AML-193 (cell line): ENCODE data around the gene NACC1.

Source experiments
- DNase-seq, 2 experiments: peaks; one replicate each; lab custom pipeline; 2025; lab: John Stamatoyannopoulos, UW

NACC1 gene

GRCh38 chr19:13087795-13088537 lies 30.1 kb upstream of the NACC1 start:
- no peak for DNase-seq

GRCh38 chr19:13089139-13089856 lies 28.8 kb upstream of the NACC1 start:
- DNase-seq = peak in 1 of 2 experiments; percentile 5

GRCh38 chr19:13089857-13090507 lies 28.1 kb upstream of the NACC1 start:
- no peak for DNase-seq

- no peak for DNase-seq
These were observed 27.4 kb upstream of the NACC1 start for GRCh38 chr19:13090511-13091231.

DNA sequence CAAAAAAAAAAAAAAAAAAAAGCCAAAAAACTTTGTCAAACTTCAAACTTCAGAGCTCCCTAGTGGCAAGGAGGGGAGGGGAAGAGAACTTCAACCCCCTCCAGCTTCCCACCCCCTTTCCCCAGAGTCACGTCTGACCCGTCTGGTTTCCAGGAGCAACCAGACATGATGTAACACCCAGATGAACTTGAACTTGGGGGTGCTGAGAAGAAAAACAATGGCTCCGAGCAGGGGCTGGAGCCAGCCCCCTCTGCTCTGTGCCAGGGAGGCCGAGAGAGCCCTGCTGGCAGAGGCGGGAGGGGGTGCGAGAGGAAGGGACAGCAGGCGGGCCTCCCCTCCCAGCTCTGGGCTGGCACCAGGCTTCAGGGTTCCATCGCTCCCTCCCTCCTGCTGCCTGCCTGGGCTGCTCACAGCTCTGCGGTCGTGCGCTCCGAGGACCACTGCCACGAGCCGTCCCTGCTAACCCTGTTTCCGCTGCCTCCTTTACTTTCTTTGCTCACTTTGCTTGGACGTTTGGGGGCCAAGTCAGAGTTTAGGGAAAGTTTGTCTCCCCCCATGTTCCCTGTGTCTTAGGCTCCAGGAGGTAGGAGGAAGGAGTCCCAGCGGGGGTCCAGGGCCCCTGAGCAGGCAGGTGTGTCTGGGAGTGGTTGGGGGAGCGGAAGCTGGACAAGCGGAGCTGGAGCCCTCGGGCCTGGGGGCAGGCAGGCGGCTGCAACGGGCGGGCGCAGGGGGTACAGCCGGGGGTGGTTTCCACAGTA lies 26.5 kb upstream of the NACC1 start:
- no peak for DNase-seq

GRCh38 chr19:13092158-13092543 lies 25.9 kb upstream of the NACC1 start:
- DNase-seq = no peak

GRCh38 chr19:13092606-13093235 lies 25.3 kb upstream of the NACC1 start:
- no peak for DNase-seq

DNA sequence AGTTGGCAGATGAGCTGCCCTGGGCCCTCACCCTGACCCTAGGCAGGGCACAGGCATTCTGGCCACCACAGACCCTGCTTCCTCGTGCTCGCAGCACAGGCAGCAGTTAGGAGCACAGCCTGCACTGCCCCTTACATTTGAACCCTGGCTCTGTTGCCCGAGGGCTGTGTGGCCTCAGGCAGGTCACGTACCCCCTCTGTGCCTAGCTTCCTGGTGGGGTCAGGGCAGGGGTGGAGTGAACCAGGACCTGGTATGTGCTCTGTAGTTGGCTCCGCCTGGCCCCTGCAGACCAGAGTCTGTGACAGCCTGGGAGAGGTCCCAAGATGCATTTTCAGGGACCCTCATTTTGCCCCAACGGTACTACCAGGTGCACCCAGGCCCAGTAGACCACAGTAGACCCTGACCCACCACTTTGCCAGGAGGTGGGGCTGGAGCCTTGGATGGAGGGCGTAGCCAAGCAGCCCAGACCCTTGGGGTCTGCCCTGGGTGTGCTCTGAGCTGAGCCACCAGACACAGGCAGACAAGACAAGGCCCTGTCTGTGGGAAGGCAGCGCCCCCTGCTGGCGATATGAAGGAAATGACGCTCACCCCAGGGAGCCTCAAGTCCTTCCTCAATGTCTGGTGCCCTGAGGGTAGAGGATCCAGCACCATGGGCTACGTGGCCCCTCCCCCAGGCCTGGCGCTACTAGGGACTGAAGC lies 24.5 kb upstream of the NACC1 start:
- peak; percentile 75 to 81 for DNase-seq

DNA sequence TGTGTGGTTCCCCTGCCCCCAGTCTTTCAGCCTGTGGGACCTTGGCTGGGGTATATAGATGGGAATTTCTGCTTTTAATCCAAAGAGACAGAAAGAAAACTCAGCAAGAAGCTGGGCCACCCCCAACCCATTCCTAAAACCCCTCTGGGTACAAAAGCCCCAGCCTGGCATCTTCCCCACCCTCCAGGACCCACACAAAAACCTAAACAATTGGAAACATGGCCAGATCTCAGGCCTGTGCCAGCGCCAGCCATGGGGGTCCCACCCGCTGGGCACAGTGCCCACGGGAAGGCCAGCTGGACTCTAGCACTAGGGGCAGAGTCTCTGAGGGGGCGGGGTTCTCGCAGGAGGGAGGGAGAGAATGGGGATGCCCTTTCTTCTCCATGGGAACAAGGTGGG lies 24.0 kb upstream of the NACC1 start:
- DNase-seq = no peak

GRCh38 chr19:13094771-13095392 lies 23.2 kb upstream of the NACC1 start:
- no peak for DNase-seq

DNA sequence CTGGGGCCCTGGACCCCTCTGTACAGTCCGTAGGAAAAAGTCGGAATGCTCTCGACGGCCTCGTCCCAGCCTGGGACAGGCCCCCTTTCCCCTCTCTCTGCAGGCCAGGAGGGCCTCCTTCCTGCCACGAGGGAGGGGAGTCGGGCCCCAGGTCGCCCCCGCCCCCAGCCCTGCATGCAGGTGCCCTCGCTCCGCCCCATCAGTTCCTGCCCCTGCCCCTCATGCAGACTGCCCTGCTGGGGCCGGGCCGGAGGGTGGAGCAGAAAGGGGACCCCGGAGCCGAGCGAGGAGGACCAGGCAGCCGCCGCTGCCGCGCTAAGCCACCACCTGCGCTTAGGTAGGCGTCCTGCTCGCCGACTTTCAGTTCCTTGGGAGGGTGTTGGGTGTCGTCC lies 22.7 kb upstream of the NACC1 start:
- no peak for DNase-seq

DNA sequence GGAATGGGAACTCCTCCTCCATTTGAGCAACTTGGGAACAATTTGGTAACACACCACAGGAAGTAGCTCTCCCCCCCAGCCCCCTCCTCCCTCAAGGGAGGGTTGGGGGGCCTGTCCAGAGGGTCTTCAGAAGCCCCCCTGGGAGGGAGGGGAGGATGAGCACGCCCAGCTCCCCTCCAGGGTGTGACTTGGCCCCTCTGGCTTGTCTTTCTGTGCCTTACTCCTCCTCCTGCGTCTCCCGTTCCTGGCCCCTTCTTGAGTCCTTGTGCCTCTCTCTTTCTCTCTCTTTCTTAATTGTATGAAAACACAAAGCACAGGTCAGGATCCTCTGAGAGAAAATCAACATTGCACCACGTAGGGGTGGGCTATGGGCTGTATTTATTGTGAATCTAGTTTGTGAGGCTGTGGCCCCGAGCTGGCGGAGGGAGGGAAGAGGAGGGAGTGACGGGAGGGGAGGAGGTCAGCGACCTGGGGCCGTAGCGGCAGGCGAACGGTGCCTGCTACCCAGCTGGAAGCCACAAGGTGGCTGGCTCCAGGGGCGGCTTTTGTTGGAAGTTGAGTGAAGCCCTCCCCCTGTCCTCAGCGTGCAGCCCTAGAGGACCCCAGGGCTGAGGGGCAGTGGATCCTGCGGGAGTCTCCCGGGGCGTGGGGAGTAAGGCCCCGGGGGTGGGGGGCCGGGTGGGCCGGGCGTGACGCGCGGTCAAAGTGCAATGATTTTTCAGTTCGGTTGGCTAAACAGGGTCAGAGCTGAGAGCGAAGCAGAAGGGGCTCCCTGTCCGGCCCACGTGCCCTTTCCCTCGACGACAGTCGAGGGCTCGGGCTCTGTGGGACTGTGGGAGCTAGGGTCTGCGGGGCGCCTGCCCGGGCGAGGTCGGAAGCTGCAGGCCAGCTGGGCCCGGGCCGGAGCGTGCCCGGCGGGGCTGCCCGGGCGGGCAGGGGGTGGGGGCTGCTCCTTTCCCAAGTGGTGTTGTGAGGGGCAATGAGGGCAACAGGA lies 21.8 kb upstream of the NACC1 start:
- DNase-seq = peak; percentile 63

DNA sequence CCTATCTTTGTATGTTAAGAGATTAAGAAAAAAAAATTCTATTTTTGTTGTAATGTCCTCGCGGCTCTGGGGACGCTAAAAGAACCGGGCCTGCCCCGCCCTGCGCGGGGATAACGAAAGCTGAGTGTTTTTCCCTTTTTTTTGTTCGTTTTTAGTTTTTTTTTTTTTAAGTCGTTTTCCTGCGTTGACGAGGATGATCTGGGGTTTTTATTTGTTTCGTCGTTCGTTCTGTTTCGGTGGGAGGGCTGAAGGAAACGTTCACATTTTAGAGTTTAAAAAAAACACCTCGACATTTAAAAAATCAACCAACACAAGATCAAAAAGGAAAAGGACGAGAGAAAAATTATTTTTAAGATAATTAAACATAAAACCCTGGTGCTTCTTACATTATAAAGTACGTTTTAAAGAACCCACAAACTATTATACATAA lies 21.0 kb upstream of the NACC1 start:
- no peak for DNase-seq

DNA sequence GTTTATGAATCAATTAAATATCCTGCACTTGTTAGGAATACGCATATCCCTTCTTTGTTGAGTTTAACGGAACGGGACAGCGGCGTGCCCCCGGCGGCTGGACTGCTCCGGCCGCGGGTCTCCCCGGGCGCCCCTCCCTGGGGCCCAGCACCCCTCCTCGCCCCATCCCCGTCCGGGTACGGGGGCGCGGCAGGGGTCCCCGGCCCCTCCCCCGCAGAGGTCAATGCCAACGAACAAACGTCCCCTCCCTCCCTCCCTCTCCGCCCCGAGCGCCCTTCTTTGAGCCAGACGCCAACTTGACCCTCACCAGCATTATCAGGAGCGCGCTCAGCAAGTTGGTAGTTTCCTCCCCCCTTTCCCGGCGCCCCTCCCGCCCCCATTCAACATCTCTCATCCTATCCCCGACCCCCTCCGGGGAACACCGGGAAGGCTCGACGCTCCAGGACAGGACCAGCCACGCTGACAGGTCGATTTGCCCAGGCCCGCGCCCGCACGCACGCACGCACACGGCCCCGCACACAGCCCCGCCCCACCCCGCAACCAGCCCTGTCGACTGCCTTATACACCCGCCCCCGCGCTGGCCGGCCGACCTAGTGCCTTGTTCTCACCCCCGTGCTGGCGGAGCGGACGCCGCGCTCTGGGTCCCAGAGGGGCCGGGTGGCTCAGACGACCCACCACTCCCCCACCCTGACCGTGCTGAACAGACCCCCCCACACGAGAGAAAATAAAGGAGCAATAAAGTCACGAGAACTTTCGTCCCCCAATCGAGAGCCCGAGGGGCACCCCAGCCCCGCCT lies 20.4 kb upstream of the NACC1 start:
- DNase-seq = peak; percentile 38 to 62

GRCh38 chr19:13098277-13099072 lies 19.6 kb upstream of the NACC1 start:
- DNase-seq = peak; percentile 24 to 52

DNA sequence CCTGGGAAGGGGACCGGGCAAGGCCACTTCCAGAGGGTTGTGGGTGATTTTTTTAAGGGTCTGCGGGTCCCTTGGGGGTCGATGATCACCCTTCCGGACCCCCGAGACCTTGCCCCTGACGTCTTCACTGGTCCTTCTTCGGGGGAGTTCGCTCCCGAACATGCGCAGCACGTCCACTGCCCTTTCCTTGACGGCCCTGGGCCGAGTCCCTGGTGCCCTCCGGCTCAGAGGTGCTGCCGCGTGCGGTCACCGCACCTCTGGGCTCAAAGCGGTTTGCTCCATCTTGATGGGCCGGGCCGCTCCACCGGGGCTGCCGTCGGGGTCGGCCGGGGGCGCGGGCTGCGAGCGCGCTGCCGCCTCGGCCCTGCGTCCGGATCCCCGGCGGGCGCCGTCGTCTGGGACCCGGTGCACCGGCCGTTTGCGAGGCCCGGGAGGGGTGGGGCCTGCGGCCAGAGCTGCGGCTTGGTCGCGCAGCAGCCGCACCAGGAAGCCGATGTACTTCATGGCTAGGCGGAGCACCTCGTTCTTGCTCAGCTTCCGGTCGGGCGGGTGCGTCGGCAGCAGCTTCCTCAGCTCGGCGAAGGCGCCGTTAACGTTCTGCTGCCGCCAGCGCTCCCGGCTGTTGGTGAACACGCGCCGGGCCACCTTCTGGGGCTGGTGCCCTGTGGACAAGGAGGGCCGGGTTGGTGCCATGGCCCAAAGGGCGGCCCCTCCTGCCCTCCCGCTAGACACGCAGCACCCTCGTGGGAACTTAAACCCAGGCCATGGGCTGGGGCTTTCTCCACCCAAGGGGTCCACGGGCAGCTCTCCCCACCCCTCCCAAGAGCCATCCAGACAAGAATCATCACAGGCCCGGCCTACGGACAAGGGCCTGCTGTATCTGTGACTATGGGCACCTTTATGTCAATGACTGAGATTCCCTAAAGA lies 18.7 kb upstream of the NACC1 start:
- peak; percentile 76 to 79 for DNase-seq
